ENCODE data around the gene USP17L19.
"Not testable (repeated sequence)": the region's sequence is repeated elsewhere in the genome, so short reads cannot be mapped to it uniquely, and the experiment has no call there.

GRCh38 chr4:9230249-9230648, 22.9 kb upstream of the USP17L19 start:
- TF ChIP-seq CTCF (IDR thresholded peaks at IDR 0.05; ENCODE audit: low read length); EZH2 (optimal IDR thresholded peaks at IDR 0.05; ENCODE audit: low read depth, low read length); EZH2phosphoT487 (IDR thresholded peaks at IDR 0.05; ENCODE audit: low read length): not testable (repeated sequence)

Measured in MM.1S (cell line).